OCI-LY7 (cell line): ENCODE measurements around the gene DPP8. TPM values are rescaled to one million over a fixed set of nuclear protein-coding genes. Genes with fewer than 3 reads are reported as not detected.

ENCODE experiments used
- Bru-seq: library from RNA; stranded (reverse); fragments of 400-500 nt; gene quantifications from one replicate; lab custom pipeline; 2021; lab: Mats Ljungman, UMichigan
- BruChase-seq, 2 experiments: library from RNA; stranded (reverse); fragments of 400-500 nt; gene quantifications; one replicate each; lab custom pipeline; 2021; lab: Mats Ljungman, UMichigan
- BruUV-seq: library from RNA; stranded (reverse); fragments of 400-500 nt; replicated peaks from 2 replicates; lab custom pipeline; 2021; lab: Mats Ljungman, UMichigan
- CTCF ChIA-PET: fragments of 300-600 bp; sonication (Branson Sonifier 250); formaldehyde crosslinking; loops from one replicate; lab custom pipeline; 2022; ENCODE audit warnings: antibody characterized with exemption; ENCODE audit not compliant: unreplicated experiment; lab: Charles Lee
- POLR2A ChIA-PET: fragments of 300-600 bp; sonication (Branson Sonifier 250); formaldehyde crosslinking; loops from one replicate; lab custom pipeline; 2022; ENCODE audit warnings: antibody characterized with exemption; lab: Charles Lee
- DNase-seq: peaks from one replicate; pipeline ENCODE4 v3.0.0-alpha.2; 2015; ENCODE audit warnings: low spot score
- H2AFZ ChIP-seq: fragments of 200-600 bp; sonication (generic), shearing (Covaris generic); 2 replicates; pipeline ENCODE4 v1.6.1; 2014; ENCODE audit warnings: mild to moderate bottlenecking, antibody characterized with exemption, low read length, moderate library complexity
- H3K27ac ChIP-seq: fragments of 200-600 bp; sonication (generic); 2 replicates; pipeline ENCODE4 v1.5.1; 2014; ENCODE audit warnings: mixed run types, low read depth, mild to moderate bottlenecking, moderate library complexity, low read length, inconsistent platforms; ENCODE audit not compliant: poor library complexity, severe bottlenecking
- H3K36me3 ChIP-seq: fragments of 200-600 bp; sonication (generic); 2 replicates; pipeline ENCODE4 v1.6.1; 2014; ENCODE audit warnings: mild to moderate bottlenecking, antibody characterized with exemption, low read length, moderate library complexity, mixed read lengths; ENCODE audit not compliant: insufficient read depth
- H3K4me1 ChIP-seq: fragments of 200-600 bp; sonication (generic); 2 replicates; pipeline ENCODE4 v1.5.1; 2014; ENCODE audit warnings: mild to moderate bottlenecking, low read length; ENCODE audit not compliant: insufficient read depth, poor library complexity, severe bottlenecking
- H3K4me2 ChIP-seq: fragments of 200-600 bp; sonication (generic); 2 replicates; pipeline ENCODE4 v1.6.1; 2014; ENCODE audit warnings: mild to moderate bottlenecking, low read length
- H3K4me3 ChIP-seq: fragments of 200-600 bp; sonication (generic); 2 replicates; pipeline ENCODE4 v1.5.1; 2014; ENCODE audit warnings: mild to moderate bottlenecking, low read depth, low read length; ENCODE audit not compliant: poor library complexity, severe bottlenecking
- H3K79me2 ChIP-seq: fragments of 200-600 bp; sonication (generic); 2 replicates; pipeline ENCODE4 v1.6.1; 2016; ENCODE audit warnings: low read depth, mild to moderate bottlenecking, low read length, moderate library complexity, mixed read lengths; ENCODE audit not compliant: insufficient read depth
- H3K9me2 ChIP-seq: fragments of 200-600 bp; sonication (generic); 2 replicates; pipeline ENCODE4 v1.6.1; 2016; ENCODE audit warnings: mild to moderate bottlenecking, low read length, mixed read lengths; ENCODE audit not compliant: insufficient read depth
- H3K9me3 ChIP-seq: fragments of 200-600 bp; sonication (generic); 2 replicates; pipeline ENCODE4 v1.6.1; 2014; ENCODE audit warnings: mild to moderate bottlenecking, mixed run types, low read length, mixed read lengths
- H4K20me1 ChIP-seq: fragments of 200-600 bp; sonication (generic); 2 replicates; pipeline ENCODE4 v1.6.1; 2014; ENCODE audit warnings: mild to moderate bottlenecking, antibody characterized with exemption, low read length, moderate library complexity, mixed read lengths; ENCODE audit not compliant: insufficient read depth
- EZH2phosphoT487 ChIP-seq: fragments of 200-600 bp; sonication (generic); IDR thresholded peaks from 2 replicates; pipeline ENCODE4 v1.6.1; 2018; ENCODE audit warnings: low read depth, borderline replicate concordance, mild to moderate bottlenecking, mixed run types, antibody characterized with exemption, low read length, moderate library complexity, mixed read lengths
- intact Hi-C: fragments of 100-400 bp; cut with micrococcal nuclease; formaldehyde crosslinking; loops from one replicate; pipeline ENCODE4 v1.10.0; 2022; ENCODE audit not compliant: unreplicated experiment
- long read RNA-seq: library from polyadenylated mRNA; stranded (forward); transcript quantifications from one replicate; pipeline ENCODE4 v2.0.0, GENCODE V29; 2022
- total RNA-seq, 2 experiments: library from RNA; depleted of rRNA in 1 of 2; stranded (reverse); fragments of >200 nt in 1 of 2; shearing (Covaris generic) in 1 of 2; gene quantifications; 2 replicates each; pipeline ENCODE4 v1.2.3, GENCODE V29; 2014 to 2022
- TF ChIP-seq, protein P1 (sequence below): fragments of 200-600 bp; sonication (generic); conservative IDR thresholded peaks from 2 replicates; pipeline ENCODE4 v1.5.1; 2014; ENCODE audit warnings: mild to moderate bottlenecking, antibody characterized with exemption, low read length, moderate library complexity, mixed read lengths

Gene DPP8
- total RNA-seq (2014; rRNA removed; shearing (Covaris generic)) = 43.0 and 47.8 TPM in 2 replicates
- 52.1 and 52.3 TPM in 2 replicates for total RNA-seq (2022)
- percentile 87 among the genes with signal in this experiment for Bru-seq, nascent RNA
- percentile 84 among the genes with signal in this experiment for BruChase-seq, experiment 1, labeled RNA remaining after a 6-hour chase
- BruChase-seq, experiment 2, labeled RNA remaining after a 2-hour chase = percentile 88 among the genes with signal in this experiment
- long read RNA-seq, transcript DPP8-201 (20 exons, 3,139 nt) = major isoform, 14 of 38 reads
- long read RNA-seq, partial matches to known transcripts = 2 of 38 reads
- long read RNA-seq, other reads (novel, unspliced or antisense) = 21 of 38 reads

DNA sequence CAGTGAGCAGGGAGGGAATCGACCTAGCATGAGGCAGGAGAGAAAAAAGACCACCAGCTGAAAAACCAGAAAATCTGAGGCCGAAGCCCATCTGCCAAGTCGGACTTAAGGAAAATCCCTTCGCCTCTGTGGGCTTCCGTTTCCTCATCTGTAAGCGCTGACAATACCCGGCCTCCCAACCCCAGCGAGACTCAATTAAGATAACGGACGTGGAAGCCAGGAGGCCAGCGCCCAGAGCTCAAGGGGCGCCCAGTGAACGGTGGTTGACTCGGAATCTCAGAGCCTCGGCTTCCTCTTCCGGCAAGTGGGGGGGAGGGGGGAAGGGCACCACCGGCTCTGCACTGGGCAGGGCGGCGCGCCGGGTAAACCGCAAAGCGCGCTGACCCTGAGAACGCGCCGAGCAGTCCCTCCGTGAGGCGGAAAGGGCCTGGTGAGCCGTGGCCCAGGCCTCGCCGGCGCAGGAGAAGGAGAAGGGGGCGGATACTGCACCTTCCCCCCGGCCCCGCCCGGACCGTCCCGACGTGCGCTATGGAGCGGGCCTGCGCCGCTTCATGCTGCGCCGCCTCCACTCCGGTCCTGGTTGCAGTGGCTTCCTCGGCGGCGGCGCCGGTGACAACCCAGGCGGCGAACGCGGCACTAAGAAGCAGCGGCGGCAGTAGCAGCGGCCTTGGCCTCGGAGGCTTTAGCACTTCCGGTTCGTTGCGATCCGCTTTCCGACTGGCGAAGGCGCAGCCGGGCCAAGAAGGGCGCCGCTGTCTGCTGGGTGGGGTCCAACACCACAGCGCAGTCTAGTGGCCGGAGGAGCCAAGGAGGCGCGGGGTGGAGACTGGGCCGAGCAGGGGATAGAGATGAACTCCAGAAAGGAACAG is at the start of gene DPP8:
TSS of gene DPP8 (minus strand) at position 693 of the 869 bp plus-strand sequence. CDS start 5,136 bp downstream, outside the sequence.
- peaks cover 15% of the 10 kb centered on the region for H4K20me1 ChIP-seq
- intact Hi-C loops = no loop called here
- H3K27ac ChIP-seq = peak within 1 kb of the TSS; percentile 83
- no peak for TF ChIP-seq EZH2phosphoT487
- TF ChIP-seq, protein P1, sequence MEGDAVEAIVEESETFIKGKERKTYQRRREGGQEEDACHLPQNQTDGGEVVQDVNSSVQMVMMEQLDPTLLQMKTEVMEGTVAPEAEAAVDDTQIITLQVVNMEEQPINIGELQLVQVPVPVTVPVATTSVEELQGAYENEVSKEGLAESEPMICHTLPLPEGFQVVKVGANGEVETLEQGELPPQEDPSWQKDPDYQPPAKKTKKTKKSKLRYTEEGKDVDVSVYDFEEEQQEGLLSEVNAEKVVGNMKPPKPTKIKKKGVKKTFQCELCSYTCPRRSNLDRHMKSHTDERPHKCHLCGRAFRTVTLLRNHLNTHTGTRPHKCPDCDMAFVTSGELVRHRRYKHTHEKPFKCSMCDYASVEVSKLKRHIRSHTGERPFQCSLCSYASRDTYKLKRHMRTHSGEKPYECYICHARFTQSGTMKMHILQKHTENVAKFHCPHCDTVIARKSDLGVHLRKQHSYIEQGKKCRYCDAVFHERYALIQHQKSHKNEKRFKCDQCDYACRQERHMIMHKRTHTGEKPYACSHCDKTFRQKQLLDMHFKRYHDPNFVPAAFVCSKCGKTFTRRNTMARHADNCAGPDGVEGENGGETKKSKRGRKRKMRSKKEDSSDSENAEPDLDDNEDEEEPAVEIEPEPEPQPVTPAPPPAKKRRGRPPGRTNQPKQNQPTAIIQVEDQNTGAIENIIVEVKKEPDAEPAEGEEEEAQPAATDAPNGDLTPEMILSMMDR = peak; percentile 97
- peaks cover 35% of the 10 kb centered on the region for H3K36me3 ChIP-seq
- DNase-seq = peak; percentile 96
- H3K4me3 ChIP-seq = peak within 1 kb of the TSS; percentile 83
- ChIA-PET CTCF (interaction anchor here (0.6 to 1.1 kb wide), 5 partner anchors 13 to 386 kb away, joined by 3 to 7 read pairs (median 6); no protein-coding TSS in a partner anchor), POLR2A (interaction anchor here (0.6 to 1.3 kb wide), 8 partner anchors 10 to 410 kb away, joined by 3 to 7 read pairs (median 4); no protein-coding TSS in a partner anchor)
- H2AFZ ChIP-seq = peak within 1 kb of the TSS; percentile 86
- no TSS peak for BruUV-seq
- H3K79me2 ChIP-seq = peaks cover 40% of the 10 kb centered on the region
- H3K4me1 ChIP-seq = peaks cover 13% of the 10 kb centered on the region
- peak within 1 kb of the TSS; percentile 98 for H3K4me2 ChIP-seq
- H3K9me2 ChIP-seq = no peaks in the 10 kb centered on the region
- no peaks in the 10 kb centered on the region for H3K9me3 ChIP-seq

DNA sequence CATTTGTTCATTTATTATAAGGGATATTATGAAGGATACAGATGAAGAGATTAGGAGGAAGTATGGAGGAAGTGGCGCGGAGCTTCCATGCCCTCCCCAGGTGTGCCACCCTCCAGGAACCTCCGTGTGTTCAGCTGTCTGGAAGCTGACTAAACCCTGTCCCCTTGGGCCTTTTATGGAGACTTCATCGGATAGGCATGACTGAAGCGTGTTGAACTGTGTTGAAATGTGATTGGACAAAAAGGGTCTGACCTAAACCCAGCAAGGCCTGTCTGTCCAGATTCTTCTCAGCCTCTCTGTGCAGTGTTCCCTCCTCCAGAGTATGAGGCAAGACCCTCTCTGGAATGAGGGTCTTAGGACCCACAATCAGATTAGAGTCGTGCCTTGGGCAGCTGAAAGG is 44.4 kb upstream of the DPP8 start:
- DNase-seq = no peak
- H3K9me2 ChIP-seq = no peaks in the 10 kb centered on the region
- H3K4me1 ChIP-seq = no peaks in the 10 kb centered on the region
- TF ChIP-seq, protein P1 = no peak
- TF ChIP-seq EZH2phosphoT487 = no peak
- H3K27ac ChIP-seq = no peak overlapping the region
- H3K4me2 ChIP-seq = no peak overlapping the region
- BruUV-seq = no TSS peak
- H3K79me2 ChIP-seq = no peaks in the 10 kb centered on the region
- H3K36me3 ChIP-seq = peaks cover 94% of the 10 kb centered on the region
- no peak overlapping the region for H3K4me3 ChIP-seq
- no peaks in the 10 kb centered on the region for H4K20me1 ChIP-seq
- 0 out of 2 replicates have a peak, but pooled peaks cover 9% of the 10 kb centered on the region for H3K9me3 ChIP-seq
- POLR2A ChIA-PET = no interaction called here
- CTCF ChIA-PET = no interaction called here
- H2AFZ ChIP-seq = no peak overlapping the region
- intact Hi-C loops = no loop called here
